NCI-H748 (cell line): ENCODE results near the gene MYRFL.

Experiments used
- DNase-seq: peaks from one replicate; lab custom pipeline; 2025; ENCODE audit not compliant: unreplicated experiment; lab: John Stamatoyannopoulos, UW

Gene MYRFL

DNA sequence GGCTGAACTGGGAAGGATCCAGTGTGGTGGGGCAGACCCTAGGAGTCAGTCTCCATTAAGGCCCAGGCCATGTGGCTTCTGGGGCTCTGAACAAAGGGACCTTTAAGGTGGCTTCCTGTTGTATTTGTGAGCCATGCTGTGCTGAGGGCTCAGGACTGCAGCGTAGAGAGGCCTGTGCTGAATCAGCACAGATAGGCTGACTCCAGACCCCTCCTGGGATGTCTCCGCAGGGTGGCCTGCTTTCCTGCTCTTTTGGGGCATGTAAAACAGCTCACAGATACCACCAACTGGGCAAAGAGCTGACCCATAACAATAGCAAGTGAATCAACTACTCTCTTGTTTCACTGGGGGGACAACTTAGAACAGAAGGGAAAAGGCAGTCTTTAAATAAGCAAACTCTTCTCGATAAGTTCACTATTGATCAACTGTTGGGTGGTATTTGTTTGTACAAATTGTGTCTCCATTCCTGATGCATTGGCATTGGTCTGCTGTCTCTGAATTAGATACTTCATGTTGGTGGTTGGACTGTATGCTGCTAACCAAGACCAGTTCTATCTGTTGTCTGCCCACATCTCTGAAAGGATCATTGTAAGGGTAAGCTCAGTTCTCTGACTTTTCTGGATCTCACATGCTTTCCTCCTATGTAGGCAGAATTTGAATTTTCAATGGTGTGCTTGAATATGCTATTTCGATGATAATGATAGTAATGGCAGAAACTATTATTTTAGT lies 71.8 kb downstream of the MYRFL start:
- DNase-seq: no peak

DNA sequence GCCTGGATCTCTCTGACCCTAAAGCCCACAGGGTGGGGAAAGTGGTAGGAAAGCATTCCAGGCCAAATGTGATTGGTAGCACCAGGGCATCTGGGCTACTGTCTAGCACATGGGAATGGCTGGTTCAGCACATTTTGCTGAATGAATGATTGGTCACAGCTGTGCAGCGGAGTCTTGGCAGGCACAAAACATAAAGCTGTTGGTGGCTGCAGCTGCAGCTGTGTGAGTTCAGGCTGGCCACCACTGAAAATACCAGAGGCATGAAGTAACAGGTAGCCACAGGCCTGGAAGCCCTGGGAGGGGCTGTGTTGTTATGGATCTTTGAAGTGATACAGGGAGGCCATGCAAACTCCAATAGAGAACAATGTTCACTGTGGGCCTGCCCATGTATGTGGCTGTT lies 72.7 kb downstream of the MYRFL start:
- peak; percentile 7 for DNase-seq

DNA sequence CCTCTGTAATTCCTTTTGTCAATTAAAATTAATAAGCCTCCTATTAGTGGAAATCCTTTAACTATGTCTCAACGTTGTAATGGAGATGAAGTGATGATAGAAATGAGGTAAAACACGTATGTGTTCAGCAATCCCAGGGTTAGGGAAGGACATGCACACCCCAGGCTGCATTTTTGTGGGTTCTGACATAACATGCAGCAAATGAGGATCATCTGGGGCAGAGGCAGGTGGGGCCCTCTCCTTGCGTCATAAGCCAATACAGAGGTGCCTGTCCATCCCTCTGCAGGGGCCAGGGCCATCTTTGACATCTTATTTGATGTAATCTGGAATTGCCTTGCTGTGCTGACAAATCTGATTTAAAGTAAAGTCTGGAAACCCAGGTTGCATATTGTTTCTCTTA lies 73.2 kb downstream of the MYRFL start:
- no peak for DNase-seq

DNA sequence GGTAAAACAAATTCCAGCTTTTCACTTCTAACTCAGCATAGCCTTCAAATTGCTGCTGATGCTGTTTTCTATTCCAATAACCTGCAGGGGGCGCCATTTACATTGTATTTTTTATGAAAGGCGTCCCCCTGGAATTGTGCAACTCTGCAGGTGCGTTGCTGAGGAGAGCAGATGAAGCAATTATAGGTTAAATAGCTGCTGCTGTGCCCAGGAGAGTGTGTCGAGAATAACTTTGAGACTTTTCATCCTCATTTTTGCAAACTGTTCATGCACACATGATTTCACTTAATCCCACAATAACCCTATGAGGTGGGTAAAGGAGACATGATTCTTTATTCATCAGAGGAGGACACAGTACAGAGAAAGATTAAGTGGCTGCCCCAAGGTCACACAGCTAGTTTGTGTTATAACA lies 75.7 kb downstream of the MYRFL start:
- peak; percentile 90 for DNase-seq

DNA sequence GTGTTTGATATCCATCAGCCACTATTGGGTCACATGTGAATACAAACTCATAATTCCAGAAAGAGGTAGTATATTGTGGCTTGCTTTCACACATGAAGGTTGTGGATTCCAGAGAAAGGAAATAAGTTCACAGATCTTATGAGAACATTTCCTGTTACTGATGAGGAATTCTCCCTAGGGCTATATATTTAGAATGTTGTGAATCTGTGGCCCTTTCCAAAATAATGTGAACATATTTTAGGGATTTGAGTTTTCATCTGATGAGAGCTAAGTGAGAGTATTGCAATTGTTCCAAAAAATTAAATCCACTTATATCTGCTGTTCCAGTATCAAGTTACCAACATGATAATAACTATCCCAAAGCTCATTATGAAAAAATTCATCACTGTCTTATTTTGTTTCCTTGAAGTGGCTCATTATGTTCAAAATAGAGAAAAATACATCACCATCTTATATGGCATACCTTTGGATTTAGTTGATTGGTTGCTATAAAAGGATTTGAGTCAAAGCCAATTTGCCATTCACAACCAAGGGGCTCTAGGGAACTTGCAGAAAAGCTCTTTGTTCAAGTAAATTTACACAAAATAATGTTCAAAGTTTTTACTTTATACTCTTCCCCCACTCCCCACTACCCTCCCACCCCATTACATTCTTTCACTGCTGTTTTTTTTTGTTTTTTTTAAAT lies 76.3 kb downstream of the MYRFL start:
- DNase-seq: no peak

DNA sequence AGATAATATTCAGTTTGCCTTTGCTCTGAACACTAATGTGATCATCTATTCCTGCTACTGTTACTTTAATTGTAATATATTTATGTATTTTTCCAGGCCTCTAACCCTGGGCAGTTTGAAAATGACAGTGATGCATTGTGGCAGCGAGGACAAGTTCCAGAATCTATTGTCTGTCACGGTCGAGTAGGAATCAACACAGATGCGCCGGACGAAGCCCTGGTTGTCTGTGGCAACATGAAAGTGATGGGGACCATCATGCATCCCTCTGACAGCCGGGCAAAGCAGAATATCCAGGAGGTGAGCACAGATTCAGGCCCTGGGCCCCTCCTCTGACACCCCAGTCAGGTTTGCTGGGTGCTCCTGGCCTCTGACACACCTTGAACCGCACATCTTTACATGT lies 78.5 kb downstream of the MYRFL start:
- DNase-seq: peak; percentile 27

DNA sequence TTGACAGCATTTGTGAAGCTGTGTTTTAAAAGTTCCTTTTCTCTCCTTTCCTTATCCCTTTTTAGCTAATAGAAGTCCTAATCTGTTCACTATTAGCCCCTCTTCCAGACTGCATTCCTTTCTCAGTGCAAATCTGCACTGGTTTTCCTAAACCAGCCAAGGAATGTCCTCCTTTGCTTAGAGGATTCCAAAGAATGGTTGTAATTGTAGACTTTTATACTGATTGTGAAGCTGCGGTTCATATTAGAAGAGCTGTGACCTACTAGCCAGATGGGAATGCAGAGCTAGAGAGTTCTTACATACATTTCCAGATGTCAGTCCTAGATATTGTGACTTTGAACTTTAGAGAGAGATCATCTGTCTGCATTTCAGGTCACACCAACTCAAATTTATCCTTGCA lies 79.8 kb downstream of the MYRFL start:
- DNase-seq: no peak

DNA sequence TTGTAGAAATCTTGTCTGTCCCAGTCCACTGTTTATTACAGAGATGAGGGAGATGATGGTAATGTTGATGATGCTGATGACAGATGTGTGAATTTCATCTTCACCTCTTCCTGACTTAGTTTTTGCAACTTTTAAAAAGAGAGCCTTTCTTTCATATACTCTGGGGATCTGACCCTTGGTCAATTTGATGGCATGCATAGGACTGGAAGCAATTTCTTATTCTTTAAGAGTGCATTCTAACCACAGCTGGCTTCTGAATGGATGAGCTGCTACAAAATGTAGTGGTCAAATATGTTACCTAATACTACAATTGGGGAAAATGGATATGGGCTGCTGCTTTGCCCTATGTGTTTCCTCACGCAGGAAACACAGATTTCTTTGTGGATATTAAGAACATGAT lies 80.8 kb downstream of the MYRFL start:
- no peak for DNase-seq

DNA sequence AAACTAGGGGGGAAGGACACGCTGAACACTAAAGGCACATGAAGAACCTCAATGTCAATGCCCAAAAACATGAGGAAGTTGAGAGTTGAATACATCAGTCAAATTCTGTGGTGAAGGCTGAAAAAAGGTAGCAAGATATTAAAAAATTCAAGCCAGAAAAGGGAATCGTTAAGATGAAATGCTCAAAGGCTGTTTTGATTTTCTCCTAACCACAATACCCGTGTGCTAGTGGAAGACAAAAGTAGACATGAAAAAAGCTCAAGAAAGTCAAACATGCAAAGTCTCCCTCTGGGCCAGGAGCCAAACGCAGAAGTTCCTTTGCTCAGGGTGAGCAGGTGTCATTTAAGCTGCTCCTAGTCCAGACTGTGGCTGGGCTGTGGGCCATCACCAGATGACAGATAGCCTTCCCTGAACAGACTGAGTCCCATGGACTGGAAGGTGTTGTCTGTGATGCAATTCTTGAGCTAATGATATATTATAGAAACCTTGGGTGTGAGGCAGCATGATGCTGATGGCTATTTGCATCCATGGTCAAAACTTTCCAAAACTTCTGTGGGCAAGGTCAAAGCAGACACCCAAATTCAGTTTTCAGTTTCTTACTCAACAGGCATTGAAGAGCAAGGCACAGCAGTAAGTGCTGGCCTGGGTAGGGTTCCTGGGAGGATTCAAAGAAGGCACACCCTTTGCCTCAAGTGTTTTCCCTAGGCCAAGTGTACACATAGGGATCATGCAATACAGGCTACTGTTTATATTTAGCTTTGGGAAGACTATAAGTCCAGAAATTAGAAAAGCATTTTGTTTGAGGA lies 81.6 kb downstream of the MYRFL start:
- DNase-seq: no peak

DNA sequence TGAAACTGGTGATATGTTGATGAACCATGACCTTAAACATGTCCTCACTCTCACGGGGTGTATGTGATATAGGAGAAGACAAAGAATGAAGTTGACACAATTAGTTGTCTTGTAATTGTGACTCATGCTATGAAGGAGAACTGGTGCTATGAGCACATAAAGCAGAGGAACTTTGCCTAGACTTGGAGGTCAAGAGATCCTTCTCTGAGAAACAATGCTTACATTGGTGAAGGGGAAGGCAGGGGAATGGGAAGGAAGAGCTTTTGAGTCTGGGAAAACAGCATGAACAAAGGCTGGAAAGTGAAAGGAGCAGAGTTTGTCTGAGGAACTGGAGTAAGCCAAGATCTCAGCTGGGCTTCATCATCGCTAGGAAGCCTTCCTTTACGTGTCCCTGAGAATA lies 83.2 kb downstream of the MYRFL start:
- DNase-seq: no peak

DNA sequence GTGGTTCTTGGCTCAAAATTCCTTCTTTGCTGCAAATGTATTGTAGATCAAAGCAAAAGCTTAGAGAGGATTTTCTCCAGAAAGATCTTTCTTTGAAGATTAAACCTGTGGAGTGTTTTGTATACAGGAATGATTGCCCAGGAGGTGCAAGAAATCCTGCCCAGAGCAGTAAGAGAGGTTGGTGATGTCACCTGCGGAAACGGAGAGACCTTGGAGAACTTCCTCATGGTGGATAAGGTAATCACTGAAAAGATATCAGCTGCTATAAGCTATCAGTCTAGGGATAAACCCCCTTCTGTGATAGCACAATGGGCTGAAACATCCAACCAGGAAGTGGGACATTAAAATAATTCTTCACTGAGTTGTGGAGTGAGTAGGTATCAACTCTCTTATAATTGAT lies 85.7 kb downstream of the MYRFL start:
- DNase-seq: no peak

DNA sequence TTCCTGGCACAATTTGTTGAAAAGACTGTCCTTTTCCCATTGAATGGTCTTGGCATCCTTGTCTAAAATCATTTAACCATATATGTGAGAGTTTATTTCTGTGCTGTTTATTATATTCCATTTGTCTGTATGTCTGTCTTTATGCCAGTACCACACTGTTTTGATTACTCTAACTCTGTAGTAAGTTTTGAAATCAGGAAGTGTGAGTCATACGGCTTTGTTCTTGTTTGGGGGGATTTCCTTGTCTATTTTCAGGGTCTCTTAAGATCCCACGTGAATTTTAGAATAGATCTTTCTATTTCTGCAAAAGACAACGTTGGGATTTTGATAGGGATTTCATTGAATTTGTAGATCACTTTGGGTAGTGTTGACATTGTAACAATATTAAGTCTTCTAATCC lies 88.5 kb downstream of the MYRFL start:
- no peak for DNase-seq

DNA sequence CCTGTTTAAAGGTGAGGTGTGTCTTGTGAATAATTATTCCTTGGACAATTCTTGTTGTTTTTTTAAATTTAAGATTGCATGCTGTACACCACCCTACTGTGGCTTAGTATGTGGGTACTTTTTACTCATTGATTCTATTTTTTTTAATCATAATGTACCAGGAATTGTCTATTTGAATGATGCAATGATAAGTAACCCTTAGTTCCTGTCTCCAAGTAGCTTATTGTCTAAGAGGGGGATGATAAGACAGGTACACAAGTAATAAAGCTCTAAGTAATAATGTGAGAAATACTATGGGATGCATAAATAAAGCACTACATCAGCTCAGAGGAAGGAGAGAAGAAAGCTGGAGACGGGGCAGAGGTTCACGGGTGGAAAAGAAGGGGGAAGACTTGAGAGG lies 90.9 kb downstream of the MYRFL start:
- DNase-seq: no peak

DNA sequence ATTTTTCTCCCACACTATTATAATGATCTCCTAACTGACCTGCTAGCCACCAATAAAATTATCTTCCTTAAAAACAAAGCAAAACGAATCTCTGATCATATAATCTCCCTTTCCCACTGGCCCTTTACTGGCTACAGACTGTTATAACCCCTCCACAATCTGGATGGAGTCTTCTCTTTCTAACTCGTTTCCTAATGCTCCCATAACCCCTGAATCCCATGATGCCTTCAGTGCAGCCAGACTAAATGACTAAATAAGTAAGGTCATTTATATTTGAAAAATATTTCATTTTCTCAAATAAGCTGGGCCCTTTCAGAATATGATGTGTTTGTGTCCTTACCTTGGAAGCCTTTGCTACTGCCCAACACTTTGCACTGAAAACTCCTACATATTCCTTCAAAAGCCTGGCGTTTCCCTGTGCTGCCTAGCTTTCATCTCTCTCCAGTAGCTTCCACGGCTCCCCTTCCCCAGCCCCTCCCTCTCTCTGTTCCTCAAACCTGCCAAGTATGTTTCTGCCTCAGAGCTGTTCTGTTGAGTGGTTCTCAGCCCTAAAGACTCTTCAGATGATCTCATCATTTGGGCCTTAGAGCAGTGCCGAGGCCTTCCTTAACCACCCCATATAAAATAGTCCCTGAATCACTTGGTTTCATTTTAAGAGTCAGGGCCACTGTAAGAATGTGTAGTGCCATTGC lies 91.7 kb downstream of the MYRFL start:
- no peak for DNase-seq

DNA sequence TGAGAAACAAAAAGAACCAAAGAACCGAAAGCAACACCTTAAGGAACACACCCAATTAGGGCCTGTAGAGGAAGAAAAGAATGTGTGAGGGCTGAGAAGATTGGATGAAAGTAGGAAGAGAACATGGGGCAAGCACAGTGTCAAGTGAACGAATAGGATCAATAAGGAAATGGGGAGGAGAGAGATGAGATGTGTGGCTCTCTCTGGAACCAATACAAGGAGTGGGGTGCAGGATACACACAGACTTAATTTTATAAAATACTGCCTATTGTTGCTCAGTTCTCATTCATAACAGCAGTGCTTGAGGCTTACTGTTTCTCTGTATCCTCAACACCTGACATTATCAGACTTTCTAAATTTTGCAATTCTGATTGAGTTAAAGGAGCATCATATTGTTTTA lies 93.3 kb downstream of the MYRFL start:
- DNase-seq: no peak

DNA sequence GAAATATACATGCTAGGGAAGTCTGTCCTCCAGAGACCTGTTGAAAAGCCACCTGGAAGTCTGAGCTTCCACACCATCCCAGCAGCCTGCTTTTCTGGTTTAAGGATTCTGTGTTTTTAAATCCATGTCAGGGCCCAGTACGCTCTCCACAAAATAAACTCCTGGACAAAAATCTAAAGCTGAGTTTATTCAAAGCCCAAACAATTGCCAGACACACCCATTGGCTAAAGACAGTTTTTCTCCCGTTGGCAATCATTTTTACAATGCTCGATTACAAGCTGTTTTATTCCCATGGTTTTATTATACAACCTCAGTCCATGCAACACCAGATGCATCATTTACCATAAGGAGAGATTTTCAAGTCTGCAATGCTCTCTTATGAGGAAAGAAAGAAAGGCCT lies 94.5 kb downstream of the MYRFL start:
- DNase-seq: peak; percentile 58

DNA sequence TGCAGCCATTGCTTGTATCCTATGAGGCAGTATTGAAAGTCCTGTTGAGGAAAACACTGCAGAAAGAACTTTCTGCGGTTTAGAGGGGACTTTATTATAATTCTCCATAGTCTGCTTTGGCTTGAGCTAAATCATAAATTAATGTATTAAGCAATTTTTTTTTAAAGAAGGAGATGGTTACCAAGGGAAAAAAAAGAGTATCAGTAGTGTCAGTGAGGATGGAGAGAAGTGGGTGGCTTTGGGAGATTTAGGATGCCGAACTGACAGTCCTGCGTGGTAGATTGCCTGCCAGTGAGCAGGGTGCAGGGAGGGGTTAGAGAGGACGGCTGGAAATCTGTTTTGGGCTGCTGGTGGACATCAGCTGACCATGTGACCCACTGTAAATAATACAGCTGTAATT lies 96.8 kb downstream of the MYRFL start:
- peak; percentile 67 for DNase-seq

DNA sequence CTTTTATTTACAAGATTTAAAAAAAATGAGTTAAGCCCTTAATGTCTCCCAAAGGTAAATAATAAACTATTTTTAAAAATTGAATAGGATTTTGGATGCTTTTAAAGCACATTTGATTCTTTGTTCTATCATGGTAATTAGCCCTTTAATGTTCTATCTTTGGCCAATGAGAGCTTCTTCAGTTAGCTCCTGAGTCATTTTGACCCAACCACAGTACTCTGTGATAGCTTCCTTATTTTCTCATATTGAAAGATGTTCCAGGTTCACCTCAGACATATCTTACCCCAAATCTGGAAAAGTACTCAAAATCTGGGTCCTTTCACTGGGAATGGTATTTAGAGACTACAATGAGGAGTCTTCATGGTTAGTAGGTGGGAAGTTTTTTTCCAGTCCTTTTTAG lies 98.0 kb downstream of the MYRFL start:
- DNase-seq: no peak

DNA sequence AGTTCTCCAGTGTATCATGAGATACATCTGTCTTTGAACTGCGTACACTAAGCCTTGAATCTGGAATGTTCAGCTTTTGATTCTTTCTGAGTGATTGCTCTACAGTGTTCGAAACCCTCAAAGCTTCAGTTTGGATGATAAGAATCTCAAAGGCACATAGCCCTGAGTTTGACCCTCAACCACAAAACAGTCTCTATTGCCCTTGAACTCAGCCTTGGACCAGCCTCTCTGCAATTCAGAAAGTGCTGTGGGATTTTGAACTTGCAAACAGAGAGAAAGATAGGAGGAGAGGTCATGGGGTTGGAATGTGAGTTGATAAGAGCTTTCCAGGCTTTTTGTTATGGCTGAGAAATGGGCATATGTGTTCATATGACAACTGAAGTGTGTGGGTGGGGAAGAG lies 100.3 kb downstream of the MYRFL start:
- no peak for DNase-seq

DNA sequence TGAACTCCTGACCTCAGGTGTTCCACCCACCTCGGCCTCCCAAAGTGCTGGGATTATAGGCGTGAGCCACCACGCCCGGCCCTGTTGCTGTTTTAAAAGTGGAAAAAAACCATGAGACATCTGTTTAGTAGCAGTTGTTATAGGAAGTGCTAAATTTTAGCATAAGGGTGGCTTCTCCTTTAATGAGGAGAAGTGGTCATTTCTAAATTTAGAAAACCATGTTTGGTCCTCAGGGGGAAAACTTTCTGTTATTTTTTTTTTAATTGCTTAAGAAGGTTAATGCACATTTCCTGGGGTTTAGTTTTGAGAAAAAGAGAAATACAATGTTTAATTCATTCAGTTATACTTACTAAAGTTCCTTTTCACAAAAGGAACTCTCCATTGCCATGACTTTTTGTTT lies 102.1 kb downstream of the MYRFL start:
- DNase-seq: no peak

DNA sequence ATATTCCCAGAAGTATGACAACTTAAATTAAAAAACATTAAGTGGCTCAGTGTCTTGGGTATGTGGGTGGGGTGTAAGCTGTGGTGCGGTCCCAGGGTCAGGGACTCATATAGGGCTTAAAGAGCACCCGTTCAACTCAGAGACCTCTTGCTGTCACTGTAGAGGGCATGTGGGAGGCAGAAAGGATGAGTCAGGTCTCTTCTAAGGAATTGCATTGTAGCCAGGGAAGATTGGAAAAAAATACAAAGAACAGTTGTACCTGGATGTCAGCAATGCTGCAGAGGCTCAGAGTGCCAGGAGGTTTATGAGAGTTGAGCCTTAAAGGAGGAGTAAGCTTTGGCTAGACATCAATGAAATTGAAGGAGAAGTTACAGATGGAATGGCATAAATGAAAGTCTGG lies 104.1 kb downstream of the MYRFL start:
- DNase-seq: no peak

DNA sequence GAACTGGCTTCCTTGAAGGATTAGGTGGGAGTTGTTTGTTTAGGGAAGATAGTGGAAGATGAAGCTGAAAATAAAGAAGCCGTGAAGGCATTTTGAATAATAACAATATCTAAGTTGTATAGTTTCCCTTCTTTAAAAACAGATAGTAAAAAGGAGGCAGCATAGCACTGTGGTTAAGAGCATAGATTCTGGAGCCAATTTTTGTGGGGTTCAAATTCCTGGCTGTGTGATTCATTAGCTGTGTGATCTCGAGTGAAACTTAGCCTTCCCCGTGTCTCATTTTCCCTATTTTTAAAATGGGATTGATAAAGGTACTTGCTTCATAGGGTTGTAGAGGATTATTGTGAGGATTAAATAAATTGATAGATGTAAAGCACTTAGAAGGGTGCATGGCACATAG lies 104.5 kb downstream of the MYRFL start:
- DNase-seq: no peak
